HK-2 (cell line): ENCODE results near the gene GRM5.
A peak's percentile ranks its signal among the peaks of the same experiment; 100 is the strongest.

Source experiments
- DNase-seq: peaks from one replicate; pipeline ENCODE4 v3.0.0-alpha.2; 2018; ENCODE audit not compliant: unreplicated experiment

Gene GRM5

DNA sequence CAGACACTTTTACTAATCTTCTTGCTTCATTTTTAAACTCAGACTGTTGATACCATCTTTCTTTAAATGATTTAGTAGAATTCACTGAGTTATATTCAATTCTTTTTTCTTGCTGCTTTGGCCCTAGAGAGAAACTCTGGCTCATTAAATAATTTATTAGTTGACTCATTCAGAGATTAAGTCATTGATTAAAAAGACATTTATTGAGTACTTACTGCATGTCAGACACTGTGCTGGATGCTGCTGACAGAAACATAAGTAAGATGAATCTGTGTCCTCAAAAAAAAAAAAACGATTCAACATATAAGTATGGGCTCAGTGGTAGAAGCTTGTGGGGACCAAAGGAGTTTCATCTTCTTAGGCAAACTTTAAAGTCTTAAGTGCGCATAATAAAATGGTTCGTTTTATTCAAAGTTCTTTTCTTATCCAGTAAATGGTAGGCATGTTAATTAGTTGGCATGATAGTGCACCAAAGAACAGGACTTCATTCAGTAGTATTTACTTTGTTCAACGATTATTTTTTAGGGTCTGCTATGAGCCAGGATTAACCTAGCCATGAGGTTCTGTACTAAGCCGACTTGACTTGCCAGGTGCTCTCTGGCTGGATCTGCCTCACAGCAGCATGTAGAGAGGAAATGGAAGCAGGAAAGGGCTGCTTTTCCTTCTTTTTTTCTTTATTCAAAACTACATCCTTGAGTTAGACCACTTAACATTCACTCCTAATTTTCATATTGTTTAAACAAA is 447.3 kb downstream of the GRM5 start:
- no peak for DNase-seq

DNA sequence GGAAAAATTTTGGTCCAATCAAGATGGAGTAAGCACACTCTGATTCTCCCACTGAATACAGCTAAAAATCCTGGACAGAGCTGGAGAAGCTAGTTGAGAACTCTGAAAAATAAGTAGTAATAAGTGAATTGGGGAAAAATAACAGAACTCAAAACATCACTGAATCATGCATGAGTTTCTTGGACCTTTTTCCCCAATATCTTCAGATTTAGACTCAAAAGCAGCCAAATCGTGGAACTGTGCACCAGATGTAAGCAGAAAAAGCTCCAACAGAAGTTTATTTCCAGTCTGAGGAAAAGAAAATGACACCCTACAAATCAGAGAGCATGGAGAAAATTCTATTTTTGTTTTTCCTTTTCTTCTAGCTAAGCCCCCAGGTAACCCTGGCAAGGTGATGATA is 448.6 kb downstream of the GRM5 start:
- no peak for DNase-seq

DNA sequence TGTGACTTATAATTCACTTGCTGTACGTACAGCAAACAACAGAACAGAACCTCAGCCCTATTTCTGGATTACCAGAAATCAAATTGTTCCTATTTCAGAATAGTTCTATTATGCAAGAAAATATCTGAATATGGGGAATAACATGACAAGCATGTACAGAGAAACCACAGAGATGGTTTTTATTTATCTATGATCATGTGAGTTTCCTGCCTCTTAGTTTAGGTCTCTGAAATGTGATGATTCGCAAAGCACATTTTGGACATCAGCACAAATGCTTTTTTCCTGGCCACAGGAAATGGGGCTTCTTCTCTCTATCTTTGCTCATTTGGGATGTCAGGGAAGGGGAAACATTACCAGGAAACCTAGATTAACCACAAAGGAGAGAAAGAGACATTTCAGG is 461.5 kb downstream of the GRM5 start:
- DNase-seq, result no peak

DNA sequence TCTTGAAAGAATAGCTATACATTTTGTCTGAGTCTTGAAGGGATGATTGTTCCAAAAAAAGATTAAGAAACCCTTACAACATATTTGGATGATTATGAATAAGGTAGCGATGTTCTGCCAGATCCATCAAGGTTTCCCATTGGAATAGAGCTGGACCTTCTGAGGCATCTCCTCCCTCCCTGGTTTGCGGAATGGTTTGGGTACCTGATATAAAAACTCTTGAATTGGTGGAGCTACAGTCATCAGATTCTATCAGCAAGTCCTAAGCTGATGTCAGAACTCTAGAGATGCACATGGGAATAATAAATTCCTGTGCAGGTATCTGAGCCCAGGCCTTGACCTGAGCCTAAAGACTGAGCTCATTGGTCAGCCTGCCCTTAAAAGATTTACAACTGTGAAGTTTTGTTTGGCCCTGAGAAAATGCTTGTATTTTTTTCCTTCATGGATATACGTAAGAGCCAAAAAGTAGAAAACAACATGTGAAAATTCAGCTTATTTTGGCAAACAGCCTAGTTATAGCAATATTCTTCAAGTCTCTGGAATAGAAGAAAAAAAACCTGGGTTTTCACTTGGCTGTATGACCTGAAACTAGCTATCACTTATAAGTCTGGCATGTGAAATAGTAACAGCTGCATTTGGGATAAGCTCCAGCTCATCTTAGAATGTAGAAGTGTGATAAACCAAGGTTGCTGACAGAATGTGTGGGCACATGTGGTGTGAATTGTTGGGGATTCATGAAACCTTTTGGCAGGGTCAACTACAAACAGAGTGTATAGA is 462.5 kb downstream of the GRM5 start:
- DNase-seq, result no peak

DNA sequence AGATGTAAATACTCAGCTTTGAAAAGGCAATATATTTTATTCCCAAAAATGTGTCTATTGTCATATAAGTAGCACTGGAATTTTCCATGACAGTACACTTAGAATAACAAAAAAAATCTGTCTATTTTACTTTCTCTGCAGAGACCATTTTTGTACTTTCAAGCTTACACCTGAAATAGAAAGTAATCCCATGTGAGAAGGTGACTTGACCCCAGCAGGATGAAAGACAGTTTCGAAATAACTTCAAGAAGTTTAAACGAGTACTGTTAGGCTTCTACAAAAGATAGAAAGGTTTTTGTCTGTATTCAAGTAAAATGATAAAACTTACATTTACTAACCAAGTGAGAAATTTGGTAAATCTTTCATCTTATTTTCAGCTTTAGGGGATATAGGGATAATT is 468.4 kb downstream of the GRM5 start:
- no peak for DNase-seq

DNA sequence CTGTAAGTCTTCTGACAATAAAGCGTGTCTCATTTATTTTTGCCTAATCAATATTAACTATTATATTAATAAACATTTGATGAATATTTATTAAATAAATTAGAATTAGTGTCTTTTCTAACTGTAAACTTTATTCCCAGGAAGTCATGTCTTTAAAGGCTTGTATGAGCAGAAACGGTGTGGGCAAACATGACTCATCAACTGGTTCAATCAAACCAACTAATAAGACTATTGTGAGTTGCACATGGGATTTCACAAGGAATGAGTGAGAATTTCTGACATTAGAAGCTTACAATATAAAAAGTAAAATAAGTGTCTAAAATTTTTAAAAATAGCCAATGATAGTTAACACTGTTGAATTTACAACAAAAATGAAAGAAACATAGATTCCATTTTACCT is 469.0 kb downstream of the GRM5 start:
- DNase-seq, result no peak

DNA sequence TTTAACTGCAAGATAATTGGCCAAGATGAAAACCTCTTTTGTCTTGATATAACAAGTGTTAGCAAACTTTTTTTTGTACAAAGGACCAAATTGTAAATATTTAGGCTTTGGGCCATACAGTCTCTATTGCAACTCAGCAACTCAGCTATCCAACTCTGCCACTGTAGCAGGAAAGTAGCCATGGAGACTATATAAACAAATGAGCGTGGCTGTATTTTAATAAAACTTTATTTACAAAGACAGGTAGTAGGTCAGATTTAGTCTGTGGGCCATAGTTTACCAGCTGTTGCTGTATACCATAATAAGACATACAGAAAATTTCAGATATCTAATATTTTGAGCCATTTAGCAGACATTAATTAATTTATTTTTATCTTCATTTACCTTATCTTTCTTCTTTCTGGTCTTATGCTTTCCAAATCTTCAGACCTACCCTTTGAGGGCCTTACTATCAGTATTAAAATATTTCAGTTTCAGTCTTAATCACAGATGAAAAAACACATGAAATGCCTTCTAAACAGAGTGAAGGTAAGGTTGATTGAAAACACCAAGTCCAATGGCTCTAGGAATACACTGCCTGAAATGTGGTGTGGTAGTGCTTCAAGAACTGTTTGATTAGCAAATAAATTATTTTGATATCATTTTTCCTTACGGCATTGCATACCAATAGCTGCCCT is 471.4 kb downstream of the GRM5 start:
- no peak for DNase-seq

DNA sequence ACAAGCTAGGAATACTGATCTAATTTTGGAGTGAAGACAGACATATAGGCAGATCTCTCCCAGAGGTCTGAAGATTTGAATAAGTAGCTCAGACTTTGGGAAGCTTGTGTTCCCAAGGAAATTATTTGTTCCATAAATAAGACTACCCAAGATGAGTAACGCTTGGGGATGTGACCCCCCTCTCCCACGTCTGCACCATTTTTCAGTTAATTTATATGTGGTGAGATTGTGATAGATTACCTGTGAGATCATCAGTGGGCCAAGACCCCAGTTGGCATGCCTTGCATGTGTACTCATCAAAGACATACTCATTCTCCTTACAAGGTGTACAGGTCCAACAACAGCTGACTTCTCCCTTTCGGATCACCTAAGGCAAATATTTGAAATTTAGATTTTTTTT is 475.4 kb downstream of the GRM5 start:
- no peak for DNase-seq

DNA sequence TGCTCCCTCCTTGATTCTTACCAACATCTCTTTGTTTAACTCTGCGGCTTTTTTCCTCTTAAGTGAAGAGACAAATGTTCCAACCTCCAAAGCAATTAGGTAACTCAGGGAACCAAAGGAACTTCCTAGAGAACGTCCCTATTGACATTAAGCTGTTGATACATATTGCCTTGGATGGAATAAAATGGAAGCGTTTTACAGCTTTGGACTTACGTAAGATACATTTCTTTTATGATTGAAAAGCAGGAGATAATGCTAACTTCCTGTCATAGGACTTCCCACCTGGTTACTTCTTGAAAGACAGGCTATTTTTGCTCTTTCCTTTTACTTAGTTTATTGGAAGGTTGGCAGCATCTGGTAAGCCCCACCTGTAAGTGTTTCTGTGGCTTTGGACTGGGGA is 482.5 kb downstream of the GRM5 start:
- no peak for DNase-seq

DNA sequence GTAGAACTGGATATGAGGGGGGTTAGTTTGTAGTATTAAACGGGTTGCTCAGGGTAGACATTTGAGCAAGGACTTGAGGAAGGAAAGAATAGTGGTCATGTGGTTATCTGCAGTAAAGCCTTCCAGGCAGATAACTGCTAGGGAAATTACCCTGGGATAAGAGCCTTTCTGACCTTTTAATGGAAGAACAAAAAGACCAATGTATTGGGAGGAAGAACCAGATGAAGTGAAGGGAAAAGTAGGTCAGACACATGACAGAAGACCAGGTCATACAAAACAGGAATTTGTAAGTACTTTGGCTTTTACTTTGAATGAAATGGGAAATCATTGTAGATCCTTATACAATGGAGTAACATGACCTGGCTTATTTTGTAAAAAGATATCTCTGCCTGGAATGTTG is 486.3 kb downstream of the GRM5 start:
- DNase-seq, result no peak

DNA sequence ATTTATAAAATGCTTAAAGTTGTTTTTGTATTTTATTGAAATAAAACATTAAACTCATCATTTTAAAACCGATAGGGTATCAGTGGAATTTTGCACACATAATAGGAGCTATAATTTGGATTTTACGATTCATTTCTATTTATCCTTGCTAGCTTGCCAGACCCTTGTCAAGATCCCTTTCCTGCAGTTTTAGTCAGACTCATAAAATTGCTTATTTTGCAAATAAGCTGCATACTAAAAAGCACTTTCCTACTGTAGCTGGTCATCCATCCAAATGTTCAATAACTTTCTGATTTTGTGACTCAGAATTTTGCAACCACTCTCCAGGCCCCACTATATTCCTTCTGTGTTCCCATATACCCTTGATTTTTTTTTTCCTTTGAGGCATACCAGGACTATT is 489.0 kb downstream of the GRM5 start:
- no peak for DNase-seq

DNA sequence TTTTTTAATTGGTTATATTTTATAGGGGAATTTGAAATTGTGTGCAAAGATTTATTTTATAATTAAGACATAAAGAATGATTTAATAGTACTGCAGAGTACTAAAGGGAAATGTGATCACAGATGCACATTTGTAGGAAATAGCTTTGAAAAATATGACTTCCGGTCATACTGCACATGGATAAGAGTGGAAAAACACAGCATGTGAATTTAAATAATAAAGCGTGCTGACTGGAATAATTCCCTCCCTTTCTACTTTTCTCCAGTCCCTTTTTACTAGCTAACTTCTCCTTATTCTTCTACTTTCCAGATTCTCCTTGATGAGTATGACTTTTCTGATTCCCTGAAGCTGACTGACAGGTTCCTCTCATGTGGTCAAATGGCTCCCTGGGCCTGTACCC is 489.9 kb downstream of the GRM5 start:
- DNase-seq, result no peak

DNA sequence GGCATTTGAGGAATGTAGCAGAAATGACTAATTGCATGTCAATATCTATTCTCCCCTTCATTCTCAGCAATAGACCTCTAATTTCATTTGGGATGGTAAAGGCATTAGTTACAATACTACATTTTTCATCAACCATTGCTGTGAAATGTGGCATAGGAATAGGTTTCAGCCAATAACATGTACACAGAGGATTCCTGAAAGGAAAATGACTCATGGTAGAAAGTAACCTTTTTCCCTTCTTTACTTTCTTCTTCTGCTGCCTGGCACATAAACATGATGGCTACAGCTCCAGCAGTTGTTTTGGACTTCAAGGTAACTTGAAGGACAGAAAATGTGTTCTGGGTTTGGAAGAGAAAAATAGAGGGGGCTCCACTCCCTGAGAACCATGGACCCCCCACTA is 496.4 kb downstream of the GRM5 start:
- DNase-seq, result no peak

DNA sequence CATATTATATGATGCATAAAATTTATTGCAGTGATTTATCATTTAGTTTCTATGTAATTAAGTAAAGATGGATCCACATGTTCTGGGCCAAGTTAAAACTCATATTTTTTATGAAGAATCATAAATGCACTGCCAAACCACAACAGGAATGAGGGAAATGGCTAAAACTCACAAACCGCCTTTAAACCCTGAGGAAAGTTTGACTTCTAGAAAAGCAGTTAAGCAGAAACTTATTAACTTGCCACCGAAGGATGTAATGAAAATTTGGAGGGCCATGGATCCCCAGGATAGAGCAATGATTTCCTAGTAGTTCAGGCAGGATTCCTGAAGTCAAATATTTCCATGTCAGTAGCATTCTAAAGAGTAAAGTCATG is 510.0 kb downstream of the GRM5 start:
- DNase-seq, result no peak

DNA sequence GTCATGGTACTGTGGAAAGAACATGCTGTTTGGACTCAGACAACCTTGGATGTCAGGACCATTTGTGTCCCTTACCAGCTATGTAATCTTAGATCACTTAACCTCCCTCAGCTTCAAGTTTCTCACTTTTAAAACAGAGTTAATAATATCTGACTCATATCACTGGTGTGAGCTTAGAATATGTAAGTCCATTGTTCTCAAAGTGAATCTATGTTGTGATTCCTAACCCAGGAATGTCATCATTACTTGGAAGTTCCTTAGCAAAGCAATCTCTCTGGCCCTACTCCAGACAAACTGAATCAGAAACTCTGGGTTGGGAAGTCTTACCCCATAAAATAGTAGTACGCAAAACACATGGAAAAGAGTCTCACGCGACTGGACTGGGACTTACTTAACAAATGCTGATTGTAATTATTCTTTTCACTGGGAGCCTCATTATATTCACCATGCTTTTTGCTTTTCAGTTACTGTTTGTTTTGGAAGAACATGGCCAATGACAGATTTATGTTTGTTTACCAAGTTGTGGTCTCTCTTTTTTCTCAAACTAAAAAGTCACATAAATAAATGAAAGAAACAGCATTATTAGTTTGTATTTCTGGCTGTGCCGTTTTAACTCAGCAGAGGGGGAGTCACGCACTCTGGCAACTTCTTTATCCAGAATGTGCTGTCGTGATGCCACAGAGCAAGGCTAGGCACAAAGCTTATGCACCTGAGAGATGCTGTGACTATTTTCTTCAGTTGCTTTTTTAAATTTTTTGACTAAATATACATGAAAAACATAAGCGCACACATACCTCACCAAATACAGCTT is 510.6 kb downstream of the GRM5 start:
- no peak for DNase-seq

DNA sequence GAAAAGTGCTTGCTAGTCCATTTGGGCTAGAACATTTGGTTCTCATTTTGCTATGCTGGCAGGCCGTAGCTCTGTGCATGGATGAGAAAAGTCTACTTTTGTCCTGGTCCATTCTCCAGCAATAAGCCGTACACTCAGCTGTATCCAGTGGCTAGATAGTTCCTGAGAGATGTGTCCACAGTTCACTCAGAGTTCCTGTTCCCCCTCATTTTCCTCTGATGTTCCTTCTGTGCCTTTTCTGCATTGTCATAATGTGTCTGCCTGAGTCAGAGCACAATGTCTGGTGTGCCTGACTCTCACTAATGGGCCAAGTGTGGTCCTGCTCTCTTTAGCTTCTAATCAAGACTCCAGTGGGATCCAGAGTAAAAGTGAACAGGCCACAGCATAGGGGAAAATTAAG is 512.6 kb downstream of the GRM5 start:
- no peak for DNase-seq

DNA sequence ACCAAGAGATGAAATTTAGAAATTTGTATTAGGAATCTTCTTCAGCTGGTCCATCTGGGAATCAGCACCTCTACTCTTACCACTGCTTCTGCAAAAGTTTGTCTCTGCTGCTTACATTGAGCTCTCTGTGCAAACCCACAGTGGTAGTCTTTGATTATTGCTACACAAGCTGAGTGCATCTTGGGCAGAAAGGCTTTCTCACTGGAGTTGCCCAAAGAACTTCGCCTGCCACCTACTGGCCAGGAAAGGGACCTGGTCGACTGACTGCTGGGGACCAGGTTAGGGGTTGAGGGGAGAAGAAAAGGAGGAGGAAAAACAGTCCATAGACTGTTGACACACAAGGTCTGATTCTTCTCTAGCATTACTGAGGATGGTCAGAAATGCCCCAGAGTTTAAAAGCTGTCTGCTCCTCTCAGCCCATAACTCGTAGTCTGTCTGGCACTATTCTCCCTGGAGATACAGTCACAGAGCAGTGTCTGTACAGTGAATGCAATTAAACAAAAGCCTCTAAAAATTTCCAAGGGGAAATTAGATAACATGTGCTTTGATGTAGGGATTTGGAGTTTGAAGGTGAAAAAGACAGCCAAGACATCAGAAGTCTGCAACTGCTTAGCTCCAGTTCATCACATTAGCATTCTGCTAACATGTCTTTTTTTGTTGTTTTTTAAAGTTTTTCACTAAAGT is 513.3 kb downstream of the GRM5 start:
- peak; percentile 20 for DNase-seq

DNA sequence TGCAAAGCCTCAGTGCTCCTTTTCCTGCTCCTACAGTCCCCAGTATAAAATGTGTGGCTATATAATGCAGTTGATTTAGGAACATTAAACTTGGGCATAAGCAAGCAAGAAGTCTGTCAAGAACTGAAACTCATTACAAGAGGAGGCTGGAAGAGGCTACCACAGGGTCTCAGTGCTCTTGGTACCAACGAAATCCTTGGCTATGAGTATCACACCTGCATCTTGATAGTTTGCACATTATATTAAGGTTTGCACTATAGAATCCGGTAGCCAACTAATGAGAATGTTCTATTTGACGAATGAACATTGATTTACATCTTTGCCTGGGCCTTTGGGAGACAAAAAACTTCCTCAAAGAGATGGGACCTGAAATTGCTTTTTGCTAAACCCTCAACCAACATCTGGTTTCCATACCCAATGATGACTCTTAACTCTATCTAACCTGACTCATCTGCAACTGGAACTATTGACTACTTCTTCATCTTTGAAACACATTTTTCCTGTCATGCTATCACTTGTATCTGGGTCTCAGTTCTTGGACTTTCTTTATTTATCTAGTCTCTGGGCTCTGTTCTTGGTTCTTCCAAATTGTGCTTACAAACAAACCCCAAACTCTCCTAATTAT is 521.0 kb downstream of the GRM5 start:
- DNase-seq, result no peak

DNA sequence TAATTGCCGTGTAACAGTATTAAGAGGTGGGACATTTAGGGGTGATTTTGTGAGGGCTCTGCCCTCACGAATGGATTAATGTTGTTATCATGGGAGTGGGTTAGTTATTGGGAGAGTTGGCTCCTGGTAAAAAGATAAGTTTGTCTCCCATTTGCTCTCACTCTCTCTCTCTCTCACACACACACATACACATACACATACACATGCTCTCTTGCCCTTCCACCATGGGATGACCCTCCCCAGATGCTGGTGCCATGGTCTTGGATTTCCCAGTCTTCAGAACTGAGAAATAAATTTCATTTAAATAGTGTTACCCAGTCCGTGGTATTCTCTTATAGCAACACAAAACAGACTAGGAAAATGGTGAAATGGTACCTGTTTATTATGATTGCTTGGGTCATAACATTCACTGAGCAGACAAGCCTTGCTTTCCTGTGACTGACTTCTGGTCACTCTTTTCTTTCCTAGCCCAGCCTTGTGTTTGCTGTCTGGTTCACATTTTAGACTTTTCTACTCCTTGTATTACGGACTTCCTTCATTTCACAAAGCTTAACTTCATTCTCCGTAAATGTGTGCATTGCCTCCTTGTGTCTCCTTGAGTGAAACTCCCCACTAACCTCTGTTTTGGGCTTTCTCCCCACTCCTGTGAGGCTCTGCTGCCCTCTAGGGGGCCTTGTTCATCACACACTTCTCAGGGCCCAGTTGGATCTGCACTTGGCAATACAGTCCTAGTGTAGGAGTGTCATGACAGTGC is 521.7 kb downstream of the GRM5 start:
- peak; percentile 65 for DNase-seq

DNA sequence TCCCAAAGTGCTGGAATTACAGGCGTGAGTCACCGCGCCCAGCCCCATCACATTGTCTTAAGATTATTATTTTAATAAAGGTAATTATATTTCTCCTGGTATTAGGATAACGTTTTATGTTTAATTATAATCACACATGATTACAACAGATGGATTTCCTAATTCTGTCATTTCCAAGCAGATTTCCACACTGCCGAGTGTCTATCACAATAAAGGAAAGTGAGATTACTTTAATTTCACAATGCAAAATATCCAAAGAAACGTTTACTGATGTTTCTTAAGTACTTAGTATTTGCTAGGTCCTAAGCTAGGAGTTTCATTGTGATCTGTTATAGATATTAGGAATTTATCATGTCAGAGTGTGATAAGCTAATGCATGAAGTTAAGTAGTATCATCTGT is 524.8 kb downstream of the GRM5 start:
- no peak for DNase-seq
